H1 (cell line): ENCODE results near the gene MOK. TPM values are rescaled to one million over a fixed set of nuclear protein-coding genes. Genes with fewer than 3 reads are reported as not detected.

ENCODE experiments used
- ATF3 ChIP-seq: IDR thresholded peaks from 2 replicates; pipeline ENCODE4 v1.6.1; 2011; ENCODE audit warnings: low read depth, mild to moderate bottlenecking, low read length; ENCODE audit not compliant: insufficient read depth
- BRCA1 ChIP-seq: IDR thresholded peaks from 2 replicates; pipeline ENCODE4 v1.6.1; 2012; ENCODE audit warnings: low read depth, low read length, improper control_type of control experiment
- MAX ChIP-seq: IDR thresholded peaks from 2 replicates; pipeline ENCODE4 v1.6.1; 2012; ENCODE audit warnings: inconsistent platforms
- PHF8 ChIP-seq: fragments of 200-600 bp; sonication (generic); conservative IDR thresholded peaks from 2 replicates; pipeline ENCODE4 v1.7.1; 2012; ENCODE audit warnings: low read depth, mild to moderate bottlenecking, inconsistent platforms, low read length, moderate library complexity
- SIN3A ChIP-seq, 2 experiments: IDR thresholded peaks in 1 of 2; conservative IDR thresholded peaks in 1 of 2; 2 replicates each; pipeline ENCODE4 v1.6.1; 2011 to 2012; ENCODE audit warnings: low read length in 2 of 2, improper control_type of control experiment in 1 of 2, low read depth in 1 of 2, mild to moderate bottlenecking in 1 of 2
- polyA plus RNA-seq, 7 experiments: library from polyadenylated mRNA; depleted of rRNA in 3 of 7; stranded (reverse) in 5 of 7; unstranded in 2 of 7; fragments of >200 nt in 5 of 7; fragments of 200-250 nt in 2 of 7; gene quantifications; 1 replicate in 5 of 7; 2 replicates in 1 of 7; 4 replicates in 1 of 7; pipeline versions ENCODE4 v1.2.1 to v1.2.3, GENCODE V29; 2011 to 2013; ENCODE audit warnings: missing spikeins in 2 of 7, mixed read lengths in 2 of 7
- total RNA-seq: library from RNA; stranded (reverse); fragmentation: NEBNext Ultra II Directional; extraction: Animal tissue kit (Norgen Biotek cat#: 25700); gene quantifications from 2 replicates; pipeline ENCODE4 v1.2.1, GENCODE V29; 2021

Gene MOK
- total and polyA plus RNA-seq, 2 of the 8 experiments (the other 6 are each of a cell fraction or from before 2014, with no cell fraction given), result 2.1 to 2.5 TPM

GRCh38 chr14:102194856-102195255, 110.1 kb downstream of the MOK start (continued):
- TF ChIP-seq SIN3A (conservative IDR thresholded peaks at IDR 0.05 in 1 of 2, IDR thresholded peaks at IDR 0.05 in 1 of 2; ENCODE audit: low read depth in 1 of 2, low read length in 2 of 2) (no peak), PHF8 (no peak), MAX (no peak), BRCA1 (no peak), ATF3 (no peak)
